AG20443 (cell line): Measurements from ENCODE around the gene CDH11.

Experiments
- DNase-seq: peaks from one replicate; pipeline ENCODE4 v3.0.0; 2012; ENCODE audit warnings: low spot score, mixed read lengths

Gene CDH11, protein sequence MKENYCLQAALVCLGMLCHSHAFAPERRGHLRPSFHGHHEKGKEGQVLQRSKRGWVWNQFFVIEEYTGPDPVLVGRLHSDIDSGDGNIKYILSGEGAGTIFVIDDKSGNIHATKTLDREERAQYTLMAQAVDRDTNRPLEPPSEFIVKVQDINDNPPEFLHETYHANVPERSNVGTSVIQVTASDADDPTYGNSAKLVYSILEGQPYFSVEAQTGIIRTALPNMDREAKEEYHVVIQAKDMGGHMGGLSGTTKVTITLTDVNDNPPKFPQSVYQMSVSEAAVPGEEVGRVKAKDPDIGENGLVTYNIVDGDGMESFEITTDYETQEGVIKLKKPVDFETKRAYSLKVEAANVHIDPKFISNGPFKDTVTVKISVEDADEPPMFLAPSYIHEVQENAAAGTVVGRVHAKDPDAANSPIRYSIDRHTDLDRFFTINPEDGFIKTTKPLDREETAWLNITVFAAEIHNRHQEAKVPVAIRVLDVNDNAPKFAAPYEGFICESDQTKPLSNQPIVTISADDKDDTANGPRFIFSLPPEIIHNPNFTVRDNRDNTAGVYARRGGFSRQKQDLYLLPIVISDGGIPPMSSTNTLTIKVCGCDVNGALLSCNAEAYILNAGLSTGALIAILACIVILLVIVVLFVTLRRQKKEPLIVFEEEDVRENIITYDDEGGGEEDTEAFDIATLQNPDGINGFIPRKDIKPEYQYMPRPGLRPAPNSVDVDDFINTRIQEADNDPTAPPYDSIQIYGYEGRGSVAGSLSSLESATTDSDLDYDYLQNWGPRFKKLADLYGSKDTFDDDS

DNA sequence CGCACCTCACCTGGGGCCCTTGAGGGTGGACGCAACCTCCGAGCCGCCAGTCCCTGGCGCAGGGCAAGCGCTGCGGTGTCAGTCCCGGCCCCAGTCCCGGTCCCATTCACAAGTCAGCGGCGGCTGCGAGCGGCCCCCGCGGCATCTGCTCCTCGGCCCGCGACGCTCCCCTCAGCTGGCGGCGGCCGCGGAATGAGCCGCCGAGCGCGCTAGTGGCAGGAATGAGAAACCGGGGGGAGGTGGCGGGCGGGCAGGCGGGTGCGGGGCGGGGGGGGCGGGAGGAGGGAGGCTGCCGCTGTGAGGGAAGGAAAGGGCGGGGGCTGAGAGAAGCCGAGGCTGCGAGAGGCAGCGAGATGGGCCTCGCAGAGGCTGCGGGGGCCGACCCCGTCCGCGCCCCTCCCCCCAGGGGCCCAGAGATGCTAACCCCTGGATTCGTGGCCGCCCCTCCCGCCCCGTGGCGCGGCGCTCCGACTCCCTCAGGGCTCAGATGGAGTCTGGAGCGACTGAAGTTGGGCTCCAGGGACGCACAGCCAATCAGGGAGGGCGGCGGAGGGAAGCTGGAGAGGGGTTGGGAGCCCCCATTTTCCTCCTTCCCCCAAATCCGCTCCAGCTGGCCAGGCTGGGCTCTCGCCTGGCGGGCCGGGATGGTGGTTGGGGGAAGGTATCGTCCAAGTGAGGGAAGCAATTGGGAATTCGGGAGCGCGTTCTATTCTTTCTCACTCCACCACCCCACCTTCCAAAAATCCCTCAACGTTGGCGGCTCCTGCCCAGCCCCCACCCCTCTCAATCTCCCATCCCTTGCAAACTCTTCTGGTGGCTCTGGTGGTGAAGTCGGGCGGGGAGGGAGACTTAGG lies at the start of gene CDH11:
Gene CDH11, minus strand, starts transcription at position 194 of the 854 bp plus-strand sequence. CDS start 117,194 bp downstream, outside the sequence.
- DNase-seq: peak; percentile 89

DNA sequence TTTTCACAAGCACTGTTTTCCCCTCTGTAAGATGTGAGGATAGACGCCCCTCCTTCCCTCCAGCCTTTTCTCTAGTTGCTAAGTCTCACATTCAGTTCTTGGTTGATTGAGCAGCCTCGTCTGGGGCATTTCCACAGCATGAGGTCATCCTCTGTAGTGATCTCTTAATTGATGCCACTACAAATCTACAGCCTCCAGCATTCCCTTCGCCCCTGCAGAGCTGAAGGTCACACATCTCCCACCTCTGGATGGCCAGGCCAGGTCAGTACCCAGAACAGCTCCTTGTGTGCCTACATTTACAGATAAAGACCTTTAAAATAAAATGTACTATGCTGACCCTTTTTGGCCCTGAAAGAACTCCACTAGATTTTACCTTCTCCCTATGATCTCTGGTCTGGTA lies 32.5 kb upstream of the CDH11 start:
- peak; percentile 16 for DNase-seq

DNA sequence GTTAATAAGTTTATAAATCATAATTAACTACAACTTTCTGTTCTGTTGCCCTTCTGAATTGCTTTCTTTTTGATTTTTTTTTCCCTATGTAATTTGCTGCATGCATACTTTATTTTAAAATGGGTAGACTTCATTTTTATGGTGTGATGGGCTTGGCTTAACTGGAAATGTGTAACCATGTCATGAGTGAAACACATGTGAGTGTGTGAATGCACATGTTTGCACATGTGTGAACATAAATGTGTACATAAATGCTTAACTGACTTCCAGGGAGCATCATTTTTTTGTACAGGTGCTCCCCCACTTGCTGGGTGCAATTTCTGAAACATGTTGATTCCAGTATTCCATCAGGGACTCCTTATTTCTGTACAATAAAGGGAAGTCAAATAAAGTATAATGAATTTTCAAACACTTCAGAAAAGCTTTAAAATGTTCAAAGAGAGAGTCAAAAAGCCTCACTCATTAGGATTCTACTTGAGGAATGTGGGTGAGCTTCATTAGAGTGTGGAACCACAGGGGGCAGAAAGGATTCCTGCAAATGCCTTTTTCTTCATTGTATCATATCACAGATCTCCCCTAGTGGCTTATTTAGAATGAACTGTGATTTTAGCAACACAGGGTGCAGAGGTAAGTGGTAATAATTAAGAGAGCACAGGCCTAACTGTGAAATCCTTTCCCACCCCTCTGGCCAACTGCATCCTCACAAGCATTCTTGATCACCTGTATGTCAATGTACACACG lies 31.7 kb upstream of the CDH11 start:
- no peak for DNase-seq

DNA sequence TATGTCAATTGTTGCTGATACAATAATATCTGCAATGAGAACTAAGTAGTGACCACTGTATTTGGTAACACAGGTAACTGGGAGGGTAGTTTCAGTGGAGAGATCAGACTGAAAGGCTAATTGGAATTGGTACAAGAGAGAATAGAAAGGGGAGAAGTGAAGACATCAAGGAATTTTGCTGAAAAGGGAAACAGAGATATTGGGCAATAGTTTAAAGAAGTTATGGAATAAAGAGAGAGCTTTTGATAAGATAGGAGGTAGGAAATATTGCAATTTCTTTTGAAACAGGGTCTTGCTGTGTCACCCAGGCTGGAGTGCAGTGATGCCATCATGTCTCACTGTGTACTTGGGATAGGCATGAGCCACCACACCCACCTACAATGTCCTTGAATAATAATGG lies 26.9 kb upstream of the CDH11 start:
- DNase-seq: no peak

DNA sequence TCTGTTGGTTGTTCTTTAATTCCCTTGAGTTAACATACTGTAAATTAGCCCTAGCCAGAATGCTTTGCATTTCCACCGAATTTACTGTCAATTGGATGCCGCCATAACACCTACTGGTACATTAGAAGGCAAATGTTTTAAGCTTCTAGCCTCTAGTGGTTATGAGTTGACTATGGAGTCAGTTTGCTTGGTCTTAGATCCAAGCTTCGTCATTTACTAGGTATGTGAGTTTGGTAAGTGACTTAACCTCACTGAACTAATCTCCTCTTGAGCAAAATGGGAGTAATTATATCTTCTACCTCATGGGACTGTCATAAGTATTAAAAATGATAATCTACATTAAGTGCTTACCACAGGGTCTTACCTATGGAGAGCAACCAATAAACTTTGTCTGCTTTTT lies 20.4 kb upstream of the CDH11 start:
- DNase-seq: peak; percentile 13

DNA sequence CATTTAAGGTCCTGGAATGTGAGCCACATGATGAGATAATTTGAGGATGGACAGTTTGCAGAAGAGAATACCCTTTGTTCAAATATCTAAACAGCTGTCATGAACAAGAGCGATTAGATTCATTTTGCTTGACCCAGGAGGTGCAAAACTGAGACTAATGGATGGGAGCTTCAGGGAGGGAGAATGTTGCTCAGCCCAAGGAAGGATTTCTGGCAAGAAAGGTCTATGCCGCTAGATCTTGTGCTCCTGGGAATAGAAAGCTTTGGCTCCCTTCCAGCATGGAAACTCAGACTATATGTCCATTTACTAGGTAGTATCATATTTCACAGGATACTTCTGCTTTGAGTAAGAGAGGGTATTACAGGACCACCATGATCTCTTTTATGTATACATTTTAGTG lies 14.8 kb upstream of the CDH11 start:
- no peak for DNase-seq

DNA sequence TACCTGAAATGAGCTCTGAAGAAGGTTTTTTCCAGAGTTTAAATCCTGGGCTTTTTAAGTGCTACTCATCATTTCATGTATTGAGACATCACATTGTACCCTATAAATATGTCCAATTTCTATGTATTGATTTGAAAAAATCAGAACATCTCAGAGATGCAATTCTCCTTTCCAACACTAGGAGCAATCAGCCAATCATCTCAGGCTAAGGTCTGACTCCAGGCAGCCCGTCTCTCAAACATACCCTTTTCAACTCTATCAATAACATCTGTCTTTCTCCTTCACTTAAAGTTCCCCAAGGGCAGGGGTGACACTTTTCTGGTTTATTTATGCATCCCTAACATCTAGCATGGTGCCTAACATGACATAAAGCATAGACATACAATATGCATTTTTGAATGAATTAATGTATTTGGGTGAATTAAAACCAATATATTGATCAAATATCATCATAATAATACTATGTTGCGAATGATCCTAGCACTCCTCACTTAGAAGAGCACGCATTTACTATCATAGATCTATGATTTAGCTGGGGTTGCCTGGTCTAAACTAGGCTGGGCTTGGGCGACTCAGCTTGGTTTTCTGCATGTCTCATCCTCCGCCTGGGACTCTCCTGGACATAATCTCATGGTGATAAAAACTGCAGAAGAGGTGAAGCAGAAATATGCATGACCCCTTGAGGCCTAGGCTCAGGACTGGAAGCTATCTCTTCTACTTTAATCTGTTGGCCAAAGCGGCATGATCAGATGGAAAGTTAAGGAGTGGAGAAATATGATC lies 5.2 kb upstream of the CDH11 start:
- no peak for DNase-seq

DNA sequence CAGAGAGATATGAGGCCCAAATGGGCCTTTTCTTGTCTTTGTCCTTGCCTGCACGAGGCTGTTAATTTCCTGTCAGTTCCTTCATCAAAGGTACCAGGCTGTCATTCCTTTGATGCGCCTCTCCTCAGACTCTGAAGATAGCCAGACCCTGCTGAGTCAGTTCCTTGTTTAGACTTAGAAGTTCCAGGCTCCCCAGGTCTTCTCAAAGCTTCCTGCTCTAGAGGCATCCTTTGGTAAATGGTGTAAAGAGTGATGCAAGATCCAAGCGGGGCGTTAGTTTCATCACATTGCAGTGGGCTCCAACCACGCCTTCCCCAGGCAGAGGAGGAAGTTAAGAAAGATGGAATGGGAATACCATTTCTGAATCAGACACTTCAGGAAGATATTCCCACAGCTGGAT lies 4.0 kb upstream of the CDH11 start:
- DNase-seq: no peak

DNA sequence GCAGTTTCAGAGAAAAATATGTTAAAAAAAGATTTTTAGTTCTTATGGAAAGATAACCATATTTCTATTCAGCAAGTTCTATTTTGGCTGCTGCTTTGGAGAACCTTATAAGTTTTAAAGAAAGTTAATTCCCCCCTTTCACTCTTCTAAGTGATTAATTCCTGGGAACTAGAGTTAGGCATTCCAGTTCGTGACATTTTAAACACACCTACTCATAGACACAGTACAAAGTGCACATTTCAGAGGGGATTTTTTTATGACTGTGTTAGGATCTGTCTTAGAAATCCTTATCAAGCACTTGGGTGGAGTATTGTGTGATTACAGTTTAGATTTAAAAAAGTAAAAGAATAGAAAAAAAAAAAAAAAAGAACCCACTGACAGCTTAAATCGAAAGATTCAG lies 3.5 kb upstream of the CDH11 start:
- no peak for DNase-seq

DNA sequence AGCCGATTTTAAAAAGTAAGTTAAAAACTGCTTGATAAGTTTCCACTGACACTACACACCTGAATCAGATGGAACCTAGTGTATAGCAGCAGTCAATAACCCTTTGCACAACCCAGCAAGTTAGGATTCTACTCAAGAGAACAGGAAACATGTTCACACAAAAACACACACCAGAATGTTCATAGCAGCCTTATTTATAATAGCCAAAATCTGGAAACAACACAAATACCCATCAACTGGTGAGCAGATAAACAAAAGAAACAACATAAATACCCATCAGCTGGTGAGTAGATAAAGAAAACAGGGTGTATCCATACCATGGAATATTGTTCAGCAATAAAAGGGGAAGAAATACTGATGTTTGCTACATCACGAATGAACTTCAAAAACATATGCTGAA lies 2.7 kb upstream of the CDH11 start:
- no peak for DNase-seq

DNA sequence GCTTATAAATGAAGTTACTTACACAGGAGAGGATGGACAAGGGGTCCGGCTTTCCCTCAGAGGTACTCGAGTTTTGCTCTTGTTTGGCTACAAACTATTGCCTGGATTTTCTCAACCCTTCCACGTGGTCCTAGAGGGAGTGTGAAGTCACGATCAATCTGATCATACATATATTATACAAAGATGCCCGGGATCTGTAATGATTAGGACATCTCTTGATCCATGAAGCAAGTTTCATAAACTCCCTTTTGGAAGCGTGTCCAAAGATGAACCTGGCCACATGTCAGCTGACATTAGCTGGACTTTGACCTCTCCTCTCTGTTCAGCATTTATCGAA lies 2.3 kb upstream of the CDH11 start:
- DNase-seq: no peak

DNA sequence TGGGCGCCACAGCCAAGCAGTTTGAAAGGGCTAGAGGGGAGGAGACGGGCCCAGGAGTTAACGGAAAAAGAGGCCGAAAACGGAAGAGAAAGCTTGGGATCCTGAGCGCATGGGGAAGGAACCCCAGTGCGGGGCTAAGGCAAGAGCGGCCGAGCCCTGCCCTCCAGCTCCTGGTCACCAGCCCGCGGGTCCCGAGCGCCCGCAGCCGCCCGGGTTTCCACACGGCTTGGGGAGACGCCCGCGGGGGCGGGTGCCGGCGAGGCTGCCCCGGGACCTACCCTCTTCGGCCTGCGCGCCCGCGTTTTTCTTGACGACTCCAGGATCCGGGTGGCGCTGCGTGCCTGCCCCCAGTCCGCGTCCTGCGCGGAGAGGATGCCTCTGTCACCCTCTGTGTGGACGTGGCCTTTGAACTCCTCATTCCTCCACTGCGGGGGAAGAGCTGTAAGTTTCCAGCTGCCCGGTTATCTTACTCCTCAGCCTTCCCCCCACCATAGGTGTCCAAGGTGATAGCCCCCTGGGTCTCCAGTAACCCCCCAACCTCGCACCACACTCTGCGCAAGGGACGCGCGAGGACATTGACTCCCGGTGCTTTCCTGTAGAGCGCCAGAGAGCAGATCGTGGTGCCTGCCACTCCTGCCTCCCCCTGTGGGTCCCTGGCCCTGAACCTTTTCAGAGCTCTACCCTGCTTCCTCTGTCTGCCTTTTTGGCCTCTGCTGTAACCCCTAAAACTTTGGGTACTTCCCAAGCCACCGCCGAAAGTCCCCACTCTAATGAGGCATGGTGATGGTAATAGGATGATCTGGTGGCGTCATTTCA lies 1.7 kb upstream of the CDH11 start:
- peak; percentile 46 for DNase-seq

DNA sequence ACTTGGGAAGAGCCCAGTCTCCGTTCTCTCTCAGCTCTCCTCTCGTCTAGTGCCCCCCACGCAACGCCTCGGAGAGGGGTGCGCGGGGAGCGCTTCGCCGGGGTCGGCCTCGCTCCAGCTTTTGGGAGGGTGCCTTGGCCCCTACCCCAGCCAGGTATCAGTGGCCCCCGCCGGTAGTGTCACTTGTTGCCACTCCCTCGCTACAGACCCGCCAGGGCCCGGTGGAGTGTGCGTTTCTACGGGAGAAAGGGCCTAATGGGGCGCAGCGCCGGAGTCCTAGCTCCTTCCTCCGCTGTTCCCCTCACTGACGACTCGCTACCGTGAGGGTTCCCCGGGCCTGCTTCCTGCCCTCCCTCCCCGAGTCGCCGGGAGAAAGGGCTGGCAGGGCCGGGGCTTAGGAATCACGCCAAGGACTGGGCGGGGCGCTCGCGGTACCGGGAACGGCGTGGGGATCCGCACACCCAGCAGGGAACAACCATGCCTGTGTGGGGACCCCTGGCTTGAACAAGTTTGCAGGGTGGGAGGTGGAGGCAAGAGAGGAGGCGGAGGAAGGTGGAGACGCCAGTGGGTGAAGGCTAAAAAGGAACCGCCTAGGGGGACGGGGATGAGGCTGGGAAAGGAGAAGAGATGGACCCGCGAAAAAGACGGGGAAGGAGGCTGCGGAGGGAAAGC lies 997 bp upstream of the CDH11 start:
- peak; percentile 74 for DNase-seq

DNA sequence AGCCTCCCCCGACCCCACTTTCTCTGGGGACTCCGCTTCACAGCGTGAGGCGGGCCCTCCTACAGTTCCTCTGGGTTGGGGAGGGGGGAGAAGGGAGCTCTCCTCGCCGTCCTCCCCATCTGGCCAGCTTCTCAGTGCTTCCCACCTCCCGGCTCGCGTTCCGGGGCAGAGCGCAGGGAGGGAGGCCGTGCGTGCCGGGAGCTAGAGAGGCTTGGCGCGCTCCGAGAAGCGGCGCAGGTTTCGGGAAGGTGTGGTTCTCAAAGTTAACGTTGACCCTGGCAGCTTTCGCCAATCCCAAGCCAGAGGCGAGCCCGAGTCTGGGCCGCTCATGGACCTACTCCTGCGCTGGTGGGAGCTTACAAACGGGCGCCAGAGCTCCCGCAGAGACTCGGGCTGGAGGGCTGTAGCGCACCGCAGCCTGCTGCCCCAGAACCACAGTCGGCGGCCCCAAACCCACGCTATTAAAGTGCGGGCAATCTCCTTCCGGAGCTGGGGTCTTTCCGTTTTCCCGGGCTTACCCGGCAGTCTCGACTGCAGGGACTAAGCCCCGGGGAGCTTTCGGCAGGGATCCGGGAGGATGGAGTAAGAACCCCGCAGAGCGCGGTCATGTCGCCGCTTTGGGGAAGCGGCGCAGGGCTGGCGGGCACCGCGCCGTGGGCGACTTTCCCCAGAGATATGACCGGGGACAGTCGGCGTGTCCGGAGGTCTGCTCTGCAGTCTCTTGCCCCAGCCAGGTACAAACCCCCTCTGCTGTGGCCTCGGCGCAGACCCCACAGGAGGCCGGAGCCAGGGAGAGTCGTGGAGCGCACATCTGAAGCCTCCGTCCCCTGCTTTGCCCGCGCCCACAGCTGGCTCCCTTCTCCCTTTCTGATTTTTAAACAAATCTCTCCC lies 787 bp downstream of the CDH11 start:
- DNase-seq: peak; percentile 27

DNA sequence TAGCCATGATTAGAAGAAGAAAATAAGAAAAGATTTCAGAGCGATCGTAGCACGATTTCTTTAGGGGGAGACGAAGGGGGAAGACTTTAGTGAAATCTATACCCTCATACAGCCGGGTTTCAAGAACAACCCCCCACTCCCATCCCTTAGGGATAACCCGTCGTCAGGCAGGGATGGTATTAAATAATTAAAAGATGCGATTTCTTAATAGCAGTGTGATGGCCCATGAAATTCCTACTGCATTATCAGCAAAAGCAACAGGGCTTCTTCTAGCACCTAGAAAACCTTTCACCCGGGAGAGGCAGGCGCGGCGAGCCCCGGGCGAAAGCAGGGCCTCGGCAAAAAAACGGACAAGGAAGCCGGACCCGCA lies 1.4 kb downstream of the CDH11 start:
- DNase-seq: no peak

DNA sequence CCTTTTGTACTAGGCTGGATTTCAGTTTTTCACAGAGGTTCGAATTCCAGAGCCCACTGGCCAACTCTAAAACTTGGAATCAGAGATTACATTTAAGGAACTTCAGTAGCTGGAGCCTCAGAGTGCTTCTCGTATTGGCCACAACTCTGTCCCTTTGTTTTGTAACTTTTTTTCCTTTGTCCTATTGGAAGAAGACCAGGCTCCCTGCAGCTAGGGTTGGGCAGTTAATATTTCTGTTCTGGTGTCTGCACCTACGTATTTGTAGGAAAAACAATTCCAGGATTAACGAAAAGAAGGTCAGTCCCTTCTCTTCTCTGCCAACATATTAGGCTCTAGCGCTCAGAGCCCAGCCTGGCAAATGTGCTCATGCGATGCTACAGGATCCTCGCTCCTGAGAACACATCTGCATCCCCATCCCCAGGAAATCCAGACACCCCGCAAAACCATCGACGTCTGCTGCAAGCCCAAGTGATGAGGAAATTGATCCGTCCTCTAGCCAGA lies 1.9 kb downstream of the CDH11 start:
- peak; percentile 58 for DNase-seq

DNA sequence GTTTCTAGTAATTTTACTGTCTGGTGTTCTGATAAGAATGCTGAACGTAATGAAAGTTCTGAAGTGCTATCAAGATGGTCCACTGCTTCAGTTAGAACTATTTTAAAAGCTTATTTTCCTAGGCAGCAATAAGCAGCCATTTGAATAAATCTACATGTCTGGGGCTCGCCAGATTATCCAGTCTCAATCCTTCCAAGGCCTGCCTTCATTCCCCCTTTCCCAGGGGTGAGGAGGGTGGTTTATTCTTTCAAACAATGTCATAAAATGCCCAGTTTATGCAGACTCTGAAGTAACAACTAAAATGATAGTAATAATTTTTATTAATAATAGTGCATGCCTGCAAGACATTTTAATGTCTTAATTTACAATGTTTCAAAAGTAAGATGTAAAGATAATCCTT lies 2.4 kb downstream of the CDH11 start:
- no peak for DNase-seq

DNA sequence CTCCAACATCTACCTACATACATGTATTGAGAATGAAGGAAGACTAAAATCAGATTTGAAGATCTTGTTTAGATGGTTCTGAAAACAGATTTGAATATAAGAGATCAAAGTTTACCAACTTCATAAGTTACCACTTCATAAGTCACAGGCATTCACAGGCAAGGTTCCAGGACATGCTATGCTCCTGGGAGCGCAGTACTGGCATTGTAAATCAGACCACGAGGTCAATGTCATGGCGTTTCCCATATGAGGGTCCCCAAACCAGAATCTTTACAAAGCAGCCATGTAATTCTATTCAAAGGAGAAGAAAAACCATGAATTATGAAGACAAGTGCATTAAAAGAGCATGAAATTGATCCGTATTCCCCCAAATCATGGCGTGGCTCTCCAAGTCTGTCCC lies 3.0 kb downstream of the CDH11 start:
- DNase-seq: no peak
